GM12878 (cell line): ENCODE measurements around the gene BEST2. TPM values are rescaled to one million over a fixed set of nuclear protein-coding genes. Genes with fewer than 3 reads are reported as not detected.

Experiments used
- ATAC-seq: fragments of 200-7000 bp; cut with Tn5 transposase; 3 replicates; pipeline ENCODE4 v1.9.1; 2020; ENCODE audit warnings: mild to moderate bottlenecking, moderate library complexity
- BruUV-seq: library from RNA; stranded (reverse); fragments of 400-500 nt; replicated peaks from 2 replicates; lab custom pipeline; 2021; lab: Mats Ljungman, UMichigan
- CTCF ChIA-PET: fragments of 300-600 bp; sonication (Branson Sonifier 250); formaldehyde crosslinking; extraction: SDS; loops from one replicate; lab custom pipeline; 2021; ENCODE audit warnings: inconsistent platforms; lab: Yijun Ruan, JAX
- POLR2A ChIA-PET: fragments of 350-600 bp; formaldehyde crosslinking; extraction: SDS; loops from one replicate; lab custom pipeline; 2021; ENCODE audit warnings: inconsistent platforms; lab: Charles Lee
- RAD21 ChIA-PET: fragments of 300-600 bp; sonication (Branson Sonifier 250); formaldehyde crosslinking; loops from one replicate; lab custom pipeline; 2023; ENCODE audit warnings: antibody characterized with exemption; ENCODE audit not compliant: unreplicated experiment; lab: Charles Lee
- SMC1A ChIA-PET: fragments of 300-600 bp; sonication (Branson Sonifier 250); formaldehyde crosslinking; loops from one replicate; lab custom pipeline; 2023; ENCODE audit not compliant: unreplicated experiment, uncharacterized antibody; lab: Charles Lee
- DNase-seq: peaks from one replicate; pipeline ENCODE4 v3.0.0-alpha.2; 2011; ENCODE audit warnings: low read depth, low spot score
- FAIRE-seq: peaks from 3 replicates; lab custom pipeline; 2011; peaks lifted over from hg19 to GRCh38; lab: Jason Lieb, UNC
- H2AFZ ChIP-seq: 2 replicates; pipeline ENCODE4 v1.6.0; 2011; ENCODE audit warnings: low read depth, low read length, control low read depth; ENCODE audit not compliant: control insufficient read depth
- H3K27ac ChIP-seq: 2 replicates; pipeline ENCODE4 v1.5.1; 2011; ENCODE audit warnings: control low read depth; ENCODE audit not compliant: control insufficient read depth, insufficient read depth
- H3K27me3 ChIP-seq, 2 experiments: replicated peaks in 1 of 2; 2 replicates each; pipeline versions ENCODE4 v1.6.0 to v1.6.1; 2011; ENCODE audit warnings: low read length in 1 of 2; ENCODE audit not compliant: control insufficient read depth in 2 of 2, insufficient read depth in 2 of 2
- H3K36me3 ChIP-seq, 2 experiments: 2 replicates each; pipeline ENCODE4 v1.5.1; 2011; ENCODE audit warnings: low read length in 1 of 2; ENCODE audit not compliant: control insufficient read depth in 2 of 2, insufficient read depth in 2 of 2
- H3K4me1 ChIP-seq: 2 replicates; pipeline ENCODE4 v1.6.1; 2011; ENCODE audit warnings: mild to moderate bottlenecking, low read length, moderate library complexity, mixed read lengths; ENCODE audit not compliant: control insufficient read depth, insufficient read depth
- H3K4me2 ChIP-seq: 2 replicates; pipeline ENCODE4 v1.6.0; 2011; ENCODE audit warnings: control low read depth; ENCODE audit not compliant: control insufficient read depth, insufficient read depth
- H3K4me3 ChIP-seq: fragments of 200-600 bp; sonication (generic); 2 replicates; pipeline ENCODE4 v1.5.1; 2016
- H3K79me2 ChIP-seq: 2 replicates; pipeline ENCODE4 v1.6.0; 2011; ENCODE audit warnings: low read length; ENCODE audit not compliant: control insufficient read depth, insufficient read depth
- H3K9ac ChIP-seq: 2 replicates; pipeline ENCODE4 v1.8.0; 2011; ENCODE audit warnings: low read length, control low read depth, mixed read lengths; ENCODE audit not compliant: control insufficient read depth, insufficient read depth
- H3K9me3 ChIP-seq: replicated peaks from 3 replicates; pipeline ENCODE4 v1.5.1; 2011; ENCODE audit warnings: mild to moderate bottlenecking, low read length; ENCODE audit not compliant: control insufficient read depth, insufficient read depth
- H4K20me1 ChIP-seq: 2 replicates; pipeline ENCODE4 v1.6.0; 2011; ENCODE audit not compliant: control insufficient read depth, insufficient read depth
- EGR1 ChIP-seq, 2 experiments: IDR thresholded peaks; 1 replicate in 1 of 2; 2 replicates in 1 of 2; pipeline ENCODE4 v1.6.1; 2011 to 2012; ENCODE audit warnings: low read depth in 2 of 2, low read length in 2 of 2, borderline replicate concordance in 1 of 2, mild to moderate bottlenecking in 1 of 2, moderate library complexity in 1 of 2
- HDGF ChIP-seq: fragments of 450-650 bp; IDR thresholded peaks from 2 replicates; pipeline ENCODE4 v1.6.1; 2016; ENCODE audit warnings: antibody characterized with exemption
- IKZF1 ChIP-seq: fragments of 450-650 bp; conservative IDR thresholded peaks from 2 replicates; pipeline ENCODE4 v1.6.1; 2017; ENCODE audit warnings: antibody characterized with exemption, mild to moderate bottlenecking
- IRF4 ChIP-seq: IDR thresholded peaks from 2 replicates; pipeline ENCODE4 v1.6.1; 2011; ENCODE audit warnings: low read depth, low read length
- MEF2B ChIP-seq: fragments of 450-650 bp; IDR thresholded peaks from 2 replicates; pipeline ENCODE4 v1.6.1; 2018; ENCODE audit warnings: mild to moderate bottlenecking, moderate library complexity; ENCODE audit not compliant: partially characterized antibody, poor library complexity, severe bottlenecking
- MTA2 ChIP-seq: fragments of 450-650 bp; IDR thresholded peaks from 2 replicates; pipeline ENCODE4 v1.6.1; 2016; ENCODE audit warnings: low read depth, mild to moderate bottlenecking, moderate library complexity
- MXI1 ChIP-seq: fragments of 150-350 bp; IDR thresholded peaks from 2 replicates; pipeline ENCODE4 v1.6.1; 2011; ENCODE audit warnings: low read depth, mild to moderate bottlenecking, inconsistent platforms, low read length, improper control_type of control experiment
- POLR2AphosphoS5 ChIP-seq: IDR thresholded peaks from 2 replicates; pipeline ENCODE4 v1.6.1; 2011; ENCODE audit warnings: mild to moderate bottlenecking, low read length, inconsistent platforms
- RUNX3 ChIP-seq: IDR thresholded peaks from 2 replicates; pipeline ENCODE4 v1.6.1; 2012; ENCODE audit warnings: low read length, inconsistent platforms
- SMARCA5 ChIP-seq: fragments of 450-650 bp; IDR thresholded peaks from 2 replicates; pipeline ENCODE4 v1.6.1; 2017; ENCODE audit warnings: mild to moderate bottlenecking
- STAT1 ChIP-seq: fragments of 450-650 bp; conservative IDR thresholded peaks from 2 replicates; pipeline ENCODE4 v1.6.1; 2014; ENCODE audit warnings: antibody characterized with exemption, mild to moderate bottlenecking
- WRNIP1 ChIP-seq: IDR thresholded peaks from 2 replicates; pipeline ENCODE4 v1.6.1; 2011; ENCODE audit warnings: low read depth, low read length, improper control_type of control experiment, borderline replicate concordance
- YY1 ChIP-seq: IDR thresholded peaks from 2 replicates; pipeline ENCODE4 v1.6.1; 2011; ENCODE audit warnings: low read depth, mild to moderate bottlenecking, low read length
- WGBS: methylation state at CpG from one replicate; pipeline ENCODE4 v1.1.6; 2016; ENCODE audit warnings: low lambda C conversion rate; ENCODE audit not compliant: insufficient replicate concordance, insufficient coverage; ENCODE audit errors: missing lambda C conversion rate; 5-methylcytosine and 5-hydroxymethylcytosine counted together
- in situ Hi-C: fragments of 300-500 bp; cut with MboI; formaldehyde crosslinking; loops from 9 replicates; pipeline ENCODE4 v1.14.3; 2018; ENCODE audit warnings: mixed read lengths
- intact Hi-C: fragments of 100-400 bp; cut with micrococcal nuclease; formaldehyde crosslinking; loops from one replicate; pipeline ENCODE4 v1.14.2; 2022; ENCODE audit not compliant: unreplicated experiment
- polyA plus RNA-seq, 11 experiments: library from polyadenylated mRNA; depleted of rRNA in 4 of 11; unstranded in 6 of 11; stranded (reverse) in 5 of 11; fragments of >200 nt; fragmentation: Nextera tagmentation in 4 of 11; fragmentation: Illumina TruSeq in 1 of 11; extraction: Ambion mirVana in 4 of 11; extraction: Trizol in 1 of 11; gene quantifications; 1 replicate in 1 of 11; 2 replicates in 10 of 11; pipeline versions ENCODE4 v1.2.1 to v1.2.3, GENCODE V29; 2011 to 2016; ENCODE audit warnings: inconsistent platforms in 2 of 11, missing spikeins in 2 of 11, low read depth in 1 of 11
- total RNA-seq, 4 experiments: library from RNA; depleted of rRNA in 3 of 4; stranded (reverse); fragments of >200 nt in 3 of 4; fragmentation: Illumina TruSeq in 1 of 4; extraction: Trizol in 1 of 4; gene quantifications; 2 replicates each; pipeline versions ENCODE4 v1.2.1 to v1.2.3, GENCODE V29; 2013 to 2021
- TF ChIP-seq, protein P1 (sequence below), 3 experiments: IDR thresholded peaks in 2 of 3; conservative IDR thresholded peaks in 1 of 3; 2 replicates each; pipeline ENCODE4 v1.5.1; 2011; ENCODE audit warnings: low read depth in 3 of 3, low read length in 3 of 3, mild to moderate bottlenecking in 3 of 3, control low read depth in 2 of 3, moderate library complexity in 2 of 3, inconsistent platforms in 1 of 3, mixed read lengths in 1 of 3; ENCODE audit not compliant: control insufficient read depth in 2 of 3, insufficient read depth in 1 of 3; ENCODE audit errors: extremely low read depth in 1 of 3

Gene BEST2
- total and polyA plus RNA-seq, 10 of the 15 experiments (the other 5 are each of a cell fraction or from before 2014, with no cell fraction given): not detected

DNA sequence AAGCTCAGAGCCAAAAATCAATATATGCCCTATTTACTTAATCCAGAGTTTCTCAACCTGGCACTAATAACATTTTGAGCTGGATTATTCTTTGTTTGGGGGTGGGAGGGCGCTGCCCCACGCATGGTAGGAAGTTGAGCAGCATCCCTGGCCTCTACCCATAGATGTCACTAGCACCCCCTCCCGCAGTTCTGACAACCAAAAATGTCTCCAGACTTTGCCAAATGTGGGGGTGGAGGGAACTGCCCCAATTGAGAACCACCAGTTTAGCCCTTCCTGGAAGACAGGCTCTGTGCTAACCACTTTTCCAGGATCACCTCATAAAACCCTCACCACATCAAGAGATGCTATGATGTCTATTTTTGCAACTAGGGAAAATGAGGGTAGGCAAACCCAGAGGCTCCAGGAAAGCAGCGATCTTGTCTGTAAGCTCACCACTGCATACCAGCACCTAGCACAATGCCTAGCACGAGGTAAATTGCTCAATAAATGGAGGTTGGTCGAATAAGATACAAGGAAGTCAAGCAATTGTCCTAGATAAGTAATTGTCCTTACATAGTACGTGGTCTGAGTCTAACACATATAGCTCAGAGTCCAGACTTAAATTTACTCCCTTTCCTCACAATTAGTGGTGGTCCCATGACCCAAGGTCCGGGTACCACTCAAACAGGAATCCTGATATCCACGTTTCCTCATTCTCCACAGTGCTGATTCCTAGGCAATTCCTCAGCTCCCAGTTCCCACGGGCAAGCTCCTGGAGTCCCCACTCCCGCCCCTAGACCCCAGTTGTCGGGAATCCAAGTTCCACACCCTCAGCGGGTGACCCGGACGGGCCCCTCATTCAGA, 18.0 kb upstream of the BEST2 start:
- Histone ChIP-seq H3K4me3 (peak overlapping the region; percentile 93), H4K20me1 (peaks cover 11% of the 10 kb centered on the region), H3K36me3 (peaks cover 20 to 22% of the 10 kb centered on the region in 2 experiments; a peak in 3 of 4 replicates), H2AFZ (0 out of 2 replicates have a peak overlapping the region, but pooled peaks have one; percentile 8), H3K9me3 (no peaks in the 10 kb centered on the region; the same call in 2 of the 3 replicates), H3K27ac (peak overlapping the region; percentile 95), H3K4me2 (peak overlapping the region; percentile 100), H3K4me1 (peaks cover 32% of the 10 kb centered on the region), H3K9ac (peak overlapping the region; percentile 89), H3K79me2 (peaks cover 49% of the 10 kb centered on the region), H3K27me3 (no peaks in the 10 kb centered on the region)
- 1% methylated on average over 15 of the region's 15 CpGs for WGBS
- in situ Hi-C loops (no loop called here), intact Hi-C loops (no loop called here)
- SMC1A ChIA-PET: interaction anchor here (1.0 to 2.8 kb wide), 5 partner anchors 10 to 67 kb away, joined by 3 to 28 read pairs (median 3); partner anchors contain the start of gene TNPO2
- no peak for TF ChIP-seq HDGF
- peak; percentile 66 for TF ChIP-seq POLR2AphosphoS5
- 0 out of 2 replicates have a peak, but pooled peaks have one; percentile 77 for TF ChIP-seq WRNIP1
- TF ChIP-seq IKZF1: 0 out of 2 replicates have a peak, but pooled peaks have one; percentile 19
- TF ChIP-seq RUNX3: peak; percentile 52; the same call in 1 of the 2 replicates
- 0 out of 2 replicates have a peak, but pooled peaks have one; percentile 34 for TF ChIP-seq IRF4
- TF ChIP-seq YY1: peak; percentile 84
- no peak for TF ChIP-seq STAT1
- no peak for TF ChIP-seq MTA2
- TF ChIP-seq MEF2B: no peak
- peak in 1 of 2 experiments; percentile 80; a peak in 2 of 3 replicates for TF ChIP-seq EGR1 (IDR thresholded peaks at IDR 0.05; ENCODE audit: borderline replicate concordance in 1 of 2, low read depth in 2 of 2, low read length in 2 of 2)
- peak; percentile 63; the same call in 1 of the 2 replicates for TF ChIP-seq SMARCA5
- TF ChIP-seq, protein P1, sequence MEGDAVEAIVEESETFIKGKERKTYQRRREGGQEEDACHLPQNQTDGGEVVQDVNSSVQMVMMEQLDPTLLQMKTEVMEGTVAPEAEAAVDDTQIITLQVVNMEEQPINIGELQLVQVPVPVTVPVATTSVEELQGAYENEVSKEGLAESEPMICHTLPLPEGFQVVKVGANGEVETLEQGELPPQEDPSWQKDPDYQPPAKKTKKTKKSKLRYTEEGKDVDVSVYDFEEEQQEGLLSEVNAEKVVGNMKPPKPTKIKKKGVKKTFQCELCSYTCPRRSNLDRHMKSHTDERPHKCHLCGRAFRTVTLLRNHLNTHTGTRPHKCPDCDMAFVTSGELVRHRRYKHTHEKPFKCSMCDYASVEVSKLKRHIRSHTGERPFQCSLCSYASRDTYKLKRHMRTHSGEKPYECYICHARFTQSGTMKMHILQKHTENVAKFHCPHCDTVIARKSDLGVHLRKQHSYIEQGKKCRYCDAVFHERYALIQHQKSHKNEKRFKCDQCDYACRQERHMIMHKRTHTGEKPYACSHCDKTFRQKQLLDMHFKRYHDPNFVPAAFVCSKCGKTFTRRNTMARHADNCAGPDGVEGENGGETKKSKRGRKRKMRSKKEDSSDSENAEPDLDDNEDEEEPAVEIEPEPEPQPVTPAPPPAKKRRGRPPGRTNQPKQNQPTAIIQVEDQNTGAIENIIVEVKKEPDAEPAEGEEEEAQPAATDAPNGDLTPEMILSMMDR (IDR thresholded peaks at IDR 0.05 in 2 of 3, conservative IDR thresholded peaks at IDR 0.05 in 1 of 3; ENCODE audit: control insufficient read depth in 2 of 3, extremely low read depth in 1 of 3, insufficient read depth in 1 of 3, low read depth in 3 of 3, low read length in 3 of 3): peak; percentile 59 to 73 (median 72)
- peak; percentile 75 for TF ChIP-seq MXI1
- CTCF ChIA-PET: interaction anchor here (0.7 to 4.0 kb wide), 14 partner anchors 8 to 165 kb away, joined by 3 to 30 read pairs (median 6); partner anchors contain the start of genes DHPS, RNASEH2A and TNPO2
- FAIRE-seq (peak; percentile 44), DNase-seq (no peak), ATAC-seq (peak; percentile 39)
- BruUV-seq: TSS peak; percentile 60
- RAD21 ChIA-PET: interaction anchor here (0.7 to 4.1 kb wide), 6 partner anchors 11 to 63 kb away, joined by 3 to 31 read pairs (median 4); partner anchors contain the start of genes JUNB and TNPO2
- POLR2A ChIA-PET: interaction anchor here (0.5 to 2.4 kb wide), 12 partner anchors 11 to 1317 kb away, joined by 3 to 58 read pairs (median 4); partner anchors contain the start of genes DNASE2, FBXW9 and TNPO2
